ENCODE results near the gene NIPAL3.
"Not testable (repeated sequence)": the region's sequence is repeated elsewhere in the genome, so short reads cannot be mapped to it uniquely, and the experiment has no call there.

NIPAL3 gene

DNA sequence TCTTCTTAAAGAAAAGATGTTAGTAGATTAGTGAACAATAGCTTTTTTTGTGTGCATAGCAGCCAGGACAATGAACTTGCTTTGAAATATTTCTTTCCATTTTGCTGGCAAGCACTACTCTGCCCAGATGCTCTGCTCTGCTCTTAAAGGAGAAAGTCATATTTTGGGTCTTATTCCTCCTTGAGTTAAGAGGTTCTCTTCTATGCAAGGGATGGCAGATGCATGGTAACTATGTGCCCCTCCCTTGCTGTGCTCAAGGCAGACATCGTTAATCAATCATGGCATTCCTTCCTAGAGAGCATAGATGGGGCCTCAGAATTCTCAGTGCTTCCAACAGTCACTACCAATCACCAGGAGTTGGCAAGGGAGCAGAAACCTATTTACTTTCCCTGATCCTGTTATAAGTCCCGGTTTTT is 27.6 kb downstream of the NIPAL3 start:
- Histone ChIP-seq H3K27ac (ENCODE audit: low read depth, low read length) (no peak overlapping the region), H3K4me2 (ENCODE audit: low read depth, low read length, poor library complexity, severe bottlenecking) (no peak overlapping the region), H2AFZ (ENCODE audit: low read depth, low read length, severe bottlenecking) (no peak overlapping the region), H3K27me3 (ENCODE audit: low read length) (no peaks in the 10 kb centered on the region), H3K79me2 (ENCODE audit: insufficient read depth, low read length) (no peaks in the 10 kb centered on the region), H3K9me2 (replicated peaks; ENCODE audit: insufficient read depth, low read length) (no peaks in the 10 kb centered on the region), H3K36me3 (ENCODE audit: low read length) (no peaks in the 10 kb centered on the region), H3K9ac (ENCODE audit: low read length) (no peak overlapping the region), H4K20me1 (ENCODE audit: low read depth, low read length) (no peaks in the 10 kb centered on the region), H3K9me3 (ENCODE audit: insufficient read depth, low read length) (no peaks in the 10 kb centered on the region), H3F3A (ENCODE audit: insufficient read depth) (no peaks in the 10 kb centered on the region), H3K4me3 (ENCODE audit: insufficient read depth, low read length, poor library complexity, severe bottlenecking) (no peak overlapping the region)
- TF ChIP-seq CTCF (IDR thresholded peaks at IDR 0.05; ENCODE audit: insufficient read depth, low read length, poor library complexity, severe bottlenecking) (no peak), EZH2phosphoT487 (conservative IDR thresholded peaks at IDR 0.05; ENCODE audit: low read length) (no peak)

- H3K79me2 ChIP-seq (ENCODE audit: insufficient read depth, low read length); H3F3A ChIP-seq (ENCODE audit: insufficient read depth); H3K27me3 ChIP-seq (ENCODE audit: low read length); H3K9ac ChIP-seq (ENCODE audit: low read length); H3K9me2 ChIP-seq (replicated peaks; ENCODE audit: insufficient read depth, low read length); H2AFZ ChIP-seq (ENCODE audit: low read depth, low read length, severe bottlenecking); H3K27ac ChIP-seq (ENCODE audit: low read depth, low read length); H3K4me3 ChIP-seq (ENCODE audit: insufficient read depth, low read length, poor library complexity, severe bottlenecking); H3K36me3 ChIP-seq (ENCODE audit: low read length); H3K9me3 ChIP-seq (ENCODE audit: insufficient read depth, low read length); H4K20me1 ChIP-seq (ENCODE audit: low read depth, low read length); H3K4me2 ChIP-seq (ENCODE audit: low read depth, low read length, poor library complexity, severe bottlenecking): not testable (repeated sequence)
Measured at GRCh38 chr1:24446446-24446845, 30.8 kb downstream of the NIPAL3 start.

DNA sequence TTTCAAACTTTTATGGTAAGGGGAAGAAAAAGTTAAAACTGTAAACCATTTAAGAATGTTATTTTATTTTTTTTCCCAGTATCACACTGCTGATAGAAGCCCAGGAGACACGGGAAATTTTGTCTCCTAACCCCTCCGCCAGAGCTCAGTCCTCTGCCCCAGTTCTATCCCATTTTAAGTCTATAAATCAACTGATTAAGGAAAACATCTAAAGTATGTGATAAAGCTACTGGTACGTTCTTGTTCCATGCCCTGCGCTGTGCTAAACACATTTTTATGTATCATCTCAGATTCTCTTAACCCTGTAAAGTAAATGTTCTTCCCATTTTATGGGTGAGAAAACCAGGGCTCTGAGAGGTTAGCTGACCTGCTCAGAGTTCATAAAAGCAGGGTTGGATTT is 34.7 kb downstream of the NIPAL3 start:
- Histone ChIP-seq H3K4me2 (ENCODE audit: low read depth, low read length, poor library complexity, severe bottlenecking) (no peak overlapping the region), H3F3A (ENCODE audit: insufficient read depth) (no peaks in the 10 kb centered on the region), H3K4me3 (ENCODE audit: insufficient read depth, low read length, poor library complexity, severe bottlenecking) (no peak overlapping the region), H4K20me1 (ENCODE audit: low read depth, low read length) (no peaks in the 10 kb centered on the region), H3K9me2 (replicated peaks; ENCODE audit: insufficient read depth, low read length) (no peaks in the 10 kb centered on the region), H3K36me3 (ENCODE audit: low read length) (no peaks in the 10 kb centered on the region), H3K79me2 (ENCODE audit: insufficient read depth, low read length) (no peaks in the 10 kb centered on the region), H3K27me3 (ENCODE audit: low read length) (no peaks in the 10 kb centered on the region), H3K9me3 (ENCODE audit: insufficient read depth, low read length) (no peaks in the 10 kb centered on the region), H3K9ac (ENCODE audit: low read length) (no peak overlapping the region), H3K27ac (ENCODE audit: low read depth, low read length) (no peak overlapping the region), H2AFZ (ENCODE audit: low read depth, low read length, severe bottlenecking) (no peak overlapping the region)
- no peak for TF ChIP-seq CTCF (IDR thresholded peaks at IDR 0.05; ENCODE audit: insufficient read depth, low read length, poor library complexity, severe bottlenecking)
- TF ChIP-seq EZH2phosphoT487 (conservative IDR thresholded peaks at IDR 0.05; ENCODE audit: low read length), result no peak

GRCh38 chr1:24450857-24451397 is 35.3 kb downstream of the NIPAL3 start:
- H3K79me2 ChIP-seq (ENCODE audit: insufficient read depth, low read length), result no peaks in the 10 kb centered on the region
- no peaks in the 10 kb centered on the region for H3K27me3 ChIP-seq (ENCODE audit: low read length)
- TF ChIP-seq CTCF (IDR thresholded peaks at IDR 0.05; ENCODE audit: insufficient read depth, low read length, poor library complexity, severe bottlenecking), result no peak
- TF ChIP-seq EZH2phosphoT487 (conservative IDR thresholded peaks at IDR 0.05; ENCODE audit: low read length), result no peak
- H3K9ac ChIP-seq (ENCODE audit: low read length), result no peak overlapping the region
- H3K9me3 ChIP-seq (ENCODE audit: insufficient read depth, low read length), result no peaks in the 10 kb centered on the region
- no peak overlapping the region for H3K4me3 ChIP-seq (ENCODE audit: insufficient read depth, low read length, poor library complexity, severe bottlenecking)
- no peaks in the 10 kb centered on the region for H3F3A ChIP-seq (ENCODE audit: insufficient read depth)
- no peak overlapping the region for H2AFZ ChIP-seq (ENCODE audit: low read depth, low read length, severe bottlenecking)
- H3K27ac ChIP-seq (ENCODE audit: low read depth, low read length), result no peak overlapping the region
- no peaks in the 10 kb centered on the region for H3K9me2 ChIP-seq (replicated peaks; ENCODE audit: insufficient read depth, low read length)
- no peak overlapping the region for H3K4me2 ChIP-seq (ENCODE audit: low read depth, low read length, poor library complexity, severe bottlenecking)
- H4K20me1 ChIP-seq (ENCODE audit: low read depth, low read length), result no peaks in the 10 kb centered on the region
- H3K36me3 ChIP-seq (ENCODE audit: low read length), result no peaks in the 10 kb centered on the region

Data from SU-DHL-6 (cell line).